Karpas-422 (cell line): Measurements from ENCODE around the gene IRF2BP2. TPM values are rescaled to one million over a fixed set of nuclear protein-coding genes. Genes with fewer than 3 reads are reported as not detected.

Experiments used
- DNase-seq: peaks from one replicate; pipeline ENCODE4 v3.0.0-alpha.2; 2015
- H2AFZ ChIP-seq: fragments of 200-600 bp; sonication (generic); 2 replicates; pipeline ENCODE4 v1.6.1; 2014; ENCODE audit warnings: antibody characterized with exemption, low read length, mixed read lengths
- H3K27ac ChIP-seq: fragments of 200-600 bp; sonication (generic); 2 replicates; pipeline ENCODE4 v1.5.1; 2014; ENCODE audit warnings: mild to moderate bottlenecking, low read length, moderate library complexity
- H3K27me3 ChIP-seq: fragments of 200-600 bp; sonication (generic); 2 replicates; pipeline ENCODE4 v1.6.1; 2014; ENCODE audit warnings: low read length, mixed read lengths
- H3K36me3 ChIP-seq: fragments of 200-600 bp; sonication (generic); 2 replicates; pipeline ENCODE4 v1.6.1; 2014; ENCODE audit warnings: low read length, mixed read lengths; ENCODE audit not compliant: insufficient read depth
- H3K4me1 ChIP-seq: fragments of 200-600 bp; sonication (generic); 2 replicates; pipeline ENCODE4 v1.6.1; 2014; ENCODE audit warnings: mild to moderate bottlenecking, low read length, mixed read lengths
- H3K4me2 ChIP-seq: fragments of 200-600 bp; sonication (generic); 2 replicates; pipeline ENCODE4 v1.6.1; 2014; ENCODE audit warnings: low read length, low read depth, mild to moderate bottlenecking; ENCODE audit not compliant: poor library complexity, severe bottlenecking
- H3K4me3 ChIP-seq: fragments of 200-600 bp; sonication (generic); 2 replicates; pipeline ENCODE4 v1.5.1; 2014; ENCODE audit warnings: mild to moderate bottlenecking, antibody characterized with exemption, low read length, mixed read lengths
- H3K79me2 ChIP-seq: fragments of 200-600 bp; sonication (generic); 2 replicates; pipeline ENCODE4 v1.6.1; 2014; ENCODE audit warnings: mild to moderate bottlenecking, low read length, mixed read lengths
- H3K9ac ChIP-seq: fragments of 200-600 bp; sonication (generic); 2 replicates; pipeline ENCODE4 v1.6.0; 2014; ENCODE audit warnings: low read length
- H3K9me2 ChIP-seq: fragments of 200-600 bp; sonication (generic), shearing (Covaris generic); replicated peaks from 2 replicates; pipeline ENCODE4 v1.6.0; 2014; ENCODE audit warnings: mild to moderate bottlenecking, low read length, moderate library complexity; ENCODE audit not compliant: insufficient read depth
- H3K9me3 ChIP-seq: fragments of 300-700, 200-600 bp; sonication (generic); 2 replicates; pipeline ENCODE4 v1.6.1; 2014; ENCODE audit warnings: low read length, mixed read lengths
- H4K20me1 ChIP-seq: fragments of 200-600 bp; sonication (generic); 2 replicates; pipeline ENCODE4 v1.6.1; 2014; ENCODE audit warnings: mild to moderate bottlenecking, antibody characterized with exemption, low read length, low read depth; ENCODE audit not compliant: insufficient read depth
- total RNA-seq: library from RNA; depleted of rRNA; stranded (reverse); fragments of >200 nt; shearing (Covaris generic); gene quantifications from 2 replicates; pipeline ENCODE4 v1.2.3, GENCODE V29; 2014; ENCODE audit warnings: low replicate concordance

The IRF2BP2 gene
- total RNA-seq, 1 experiment from 2014 or later, result 14.1 TPM

GRCh38 chr1:234629026-234629425 lies 19.0 kb upstream of the IRF2BP2 start:
- Histone ChIP-seq H3K9ac (no peak overlapping the region), H3K27me3 (no peaks in the 10 kb centered on the region; the same call in 1 of the 2 replicates), H2AFZ (no peak overlapping the region), H4K20me1 (no peaks in the 10 kb centered on the region), H3K79me2 (no peaks in the 10 kb centered on the region), H3K4me3 (no peak overlapping the region), H3K4me2 (no peak overlapping the region), H3K4me1 (peaks cover 13% of the 10 kb centered on the region), H3K36me3 (no peaks in the 10 kb centered on the region), H3K9me2 (no peaks in the 10 kb centered on the region), H3K9me3 (no peaks in the 10 kb centered on the region), H3K27ac (no peak overlapping the region)
- DNase-seq, result no peak

DNA sequence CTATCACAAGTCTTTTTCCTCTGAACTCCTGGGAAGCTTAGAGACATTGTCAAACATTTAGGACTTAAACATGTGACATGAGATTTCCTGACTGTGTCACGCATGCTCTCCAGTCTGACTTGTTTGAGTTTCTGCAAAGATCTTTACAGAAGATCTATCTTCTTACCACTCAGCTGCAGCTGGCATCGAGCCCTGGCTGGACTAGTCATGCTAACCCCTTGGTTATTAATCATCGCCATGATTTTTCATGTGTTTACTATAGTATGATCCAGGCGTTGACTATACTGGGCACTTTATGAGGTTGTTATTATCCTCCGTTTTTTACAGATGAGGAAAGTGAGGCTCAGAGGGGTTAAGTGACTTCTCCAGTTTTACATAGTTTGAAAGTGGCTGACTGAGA lies 18.1 kb upstream of the IRF2BP2 start:
- no peak overlapping the region for H3K4me3 ChIP-seq
- no peaks in the 10 kb centered on the region; the same call in 1 of the 2 replicates for H3K27me3 ChIP-seq
- no peaks in the 10 kb centered on the region for H3K9me2 ChIP-seq
- H3K79me2 ChIP-seq, result no peaks in the 10 kb centered on the region
- H3K4me1 ChIP-seq, result peaks cover 18% of the 10 kb centered on the region
- no peak for DNase-seq
- H4K20me1 ChIP-seq, result no peaks in the 10 kb centered on the region
- H3K4me2 ChIP-seq, result no peak overlapping the region
- H2AFZ ChIP-seq, result no peak overlapping the region
- H3K27ac ChIP-seq, result no peak overlapping the region
- H3K9ac ChIP-seq, result no peak overlapping the region
- H3K9me3 ChIP-seq, result no peaks in the 10 kb centered on the region
- H3K36me3 ChIP-seq, result no peaks in the 10 kb centered on the region

GRCh38 chr1:234627009-234627950 lies 17.3 kb upstream of the IRF2BP2 start:
- no peak overlapping the region for H3K4me2 ChIP-seq

DNA sequence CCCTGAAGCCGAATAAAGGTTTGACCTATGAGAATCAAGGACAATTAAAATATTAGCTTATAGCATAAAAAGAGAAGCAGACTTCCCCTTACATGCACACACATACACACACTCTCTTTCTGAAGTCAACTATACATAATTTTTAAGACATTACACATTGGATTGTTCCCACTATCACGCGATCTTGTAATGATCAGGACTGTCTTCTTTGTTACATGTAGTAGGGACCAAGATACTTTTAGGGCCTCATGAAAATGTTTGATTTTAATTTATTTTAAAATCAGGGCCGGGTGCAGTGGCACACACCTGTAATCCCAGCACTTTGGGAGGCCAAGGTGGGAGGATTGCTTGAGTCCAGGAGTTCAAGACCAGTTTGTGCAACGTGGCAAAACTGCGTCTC lies 16.4 kb upstream of the IRF2BP2 start:
- peaks cover 18% of the 10 kb centered on the region for H3K4me1 ChIP-seq
- H3K4me3 ChIP-seq, result no peak overlapping the region
- H3K36me3 ChIP-seq, result no peaks in the 10 kb centered on the region
- H3K9me3 ChIP-seq, result no peaks in the 10 kb centered on the region
- no peak overlapping the region for H2AFZ ChIP-seq
- no peak overlapping the region for H3K4me2 ChIP-seq
- no peaks in the 10 kb centered on the region; the same call in 1 of the 2 replicates for H3K27me3 ChIP-seq
- no peak overlapping the region for H3K27ac ChIP-seq
- no peaks in the 10 kb centered on the region for H4K20me1 ChIP-seq
- H3K9ac ChIP-seq, result no peak overlapping the region
- no peak for DNase-seq
- H3K79me2 ChIP-seq, result no peaks in the 10 kb centered on the region
- H3K9me2 ChIP-seq, result no peaks in the 10 kb centered on the region

More at GRCh38 chr1:234627009-234627950, 17.3 kb upstream of the IRF2BP2 start:
- H3K4me3 ChIP-seq, result no peak overlapping the region
- H3K9me3 ChIP-seq, result no peaks in the 10 kb centered on the region
- H3K4me1 ChIP-seq, result peaks cover 18% of the 10 kb centered on the region
- H4K20me1 ChIP-seq, result no peaks in the 10 kb centered on the region
- no peaks in the 10 kb centered on the region for H3K9me2 ChIP-seq
- H3K9ac ChIP-seq, result no peak overlapping the region
- no peaks in the 10 kb centered on the region; the same call in 1 of the 2 replicates for H3K27me3 ChIP-seq
- no peaks in the 10 kb centered on the region for H3K36me3 ChIP-seq
- no peaks in the 10 kb centered on the region for H3K79me2 ChIP-seq
- H2AFZ ChIP-seq, result no peak overlapping the region
- no peak overlapping the region for H3K27ac ChIP-seq
- DNase-seq, result no peak

DNA sequence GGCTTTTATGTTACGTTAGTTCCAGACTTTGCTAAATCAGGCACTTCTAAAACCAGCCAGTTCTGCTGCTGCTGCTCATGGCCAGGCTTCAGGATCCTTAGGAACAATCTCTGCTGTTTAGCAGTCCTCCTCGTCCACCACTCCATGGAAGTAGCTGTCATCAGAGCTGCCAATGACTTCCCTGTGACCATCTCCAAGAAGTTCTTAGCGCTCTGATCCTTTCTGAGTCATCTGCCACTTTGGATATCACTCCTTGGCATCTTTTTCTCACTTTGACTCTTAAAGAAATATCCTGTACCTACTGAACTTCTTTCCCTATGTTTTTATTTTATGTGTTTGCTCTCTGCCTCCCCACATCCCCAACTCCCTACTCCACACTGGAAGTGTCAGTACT lies 14.7 kb upstream of the IRF2BP2 start:
- H3K27ac ChIP-seq, result no peak overlapping the region
- no peaks in the 10 kb centered on the region; the same call in 1 of the 2 replicates for H3K27me3 ChIP-seq
- H3K4me1 ChIP-seq, result peaks cover 22% of the 10 kb centered on the region
- H3K9ac ChIP-seq, result no peak overlapping the region
- no peaks in the 10 kb centered on the region for H4K20me1 ChIP-seq
- H3K4me2 ChIP-seq, result no peak overlapping the region
- DNase-seq, result no peak
- no peaks in the 10 kb centered on the region for H3K36me3 ChIP-seq
- no peaks in the 10 kb centered on the region for H3K79me2 ChIP-seq
- no peak overlapping the region for H3K4me3 ChIP-seq
- no peaks in the 10 kb centered on the region for H3K9me2 ChIP-seq
- H2AFZ ChIP-seq, result no peak overlapping the region; the same call in 1 of the 2 replicates
- H3K9me3 ChIP-seq, result no peaks in the 10 kb centered on the region

DNA sequence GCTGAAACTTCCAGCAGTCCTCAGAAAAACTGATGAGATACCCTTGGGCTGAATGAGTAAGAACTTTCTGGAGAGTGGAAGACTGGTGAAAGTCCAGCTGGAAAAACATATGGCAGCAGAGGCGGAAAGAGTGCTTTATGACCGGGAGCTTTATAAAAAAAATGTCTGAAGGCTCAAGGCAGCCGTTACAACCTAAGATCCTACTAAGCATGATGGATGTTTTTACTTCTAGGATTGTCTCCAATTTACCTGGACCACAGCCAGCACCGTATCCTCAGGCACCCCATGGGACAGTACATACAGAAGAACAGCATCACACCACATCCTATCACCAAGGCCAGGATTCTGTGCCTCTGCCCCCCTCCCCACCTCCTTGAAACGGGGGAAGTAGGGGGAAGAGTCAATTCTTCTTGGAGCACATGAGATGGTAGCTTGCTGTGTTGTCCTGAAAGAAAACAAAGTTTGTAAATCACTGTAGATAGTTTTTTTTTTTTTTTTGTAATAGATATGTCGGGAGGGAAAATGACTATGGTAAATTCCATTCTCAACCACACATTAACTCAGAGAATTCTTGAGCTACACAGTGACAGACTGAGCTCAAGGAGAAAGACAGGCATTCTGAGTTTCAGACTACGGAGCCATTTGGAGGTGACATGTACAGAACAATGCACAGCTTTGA lies 11.8 kb upstream of the IRF2BP2 start:
- no peaks in the 10 kb centered on the region for H3K9me3 ChIP-seq
- H2AFZ ChIP-seq, result no peak overlapping the region
- H3K27ac ChIP-seq, result no peak overlapping the region
- H3K27me3 ChIP-seq, result no peaks in the 10 kb centered on the region
- H3K4me3 ChIP-seq, result no peak overlapping the region
- no peaks in the 10 kb centered on the region for H3K36me3 ChIP-seq
- no peak for DNase-seq
- H3K4me2 ChIP-seq, result no peak overlapping the region
- H3K9me2 ChIP-seq, result no peaks in the 10 kb centered on the region
- H3K79me2 ChIP-seq, result no peaks in the 10 kb centered on the region
- no peaks in the 10 kb centered on the region for H4K20me1 ChIP-seq
- peaks cover 27% of the 10 kb centered on the region for H3K4me1 ChIP-seq
- H3K9ac ChIP-seq, result no peak overlapping the region

GRCh38 chr1:234621127-234621468 lies 11.1 kb upstream of the IRF2BP2 start:
- Histone ChIP-seq H3K9ac (no peak overlapping the region), H3K9me2 (no peaks in the 10 kb centered on the region), H2AFZ (no peak overlapping the region), H3K9me3 (no peaks in the 10 kb centered on the region), H3K36me3 (no peaks in the 10 kb centered on the region), H3K4me1 (peaks cover 28% of the 10 kb centered on the region), H3K27ac (no peak overlapping the region), H3K27me3 (no peaks in the 10 kb centered on the region), H3K4me2 (no peak overlapping the region), H3K4me3 (no peak overlapping the region), H3K79me2 (no peaks in the 10 kb centered on the region), H4K20me1 (no peaks in the 10 kb centered on the region)
- no peak for DNase-seq
